ENCODE data around the gene KLK7. TPM values are rescaled to one million over a fixed set of nuclear protein-coding genes. Genes with fewer than 3 reads are reported as not detected.

The KLK7 gene
- polyA plus RNA-seq, 1 experiment = not detected

GRCh38 chr19:51002089-51002532 lies 18.4 kb upstream of the KLK7 start:
- TF ChIP-seq CTCF (IDR thresholded peaks at IDR 0.05; ENCODE audit: low read depth, low read length) = no peak
- ChIA-PET CTCF (interaction anchor here (0.7 kb wide), 2 partner anchors 9 to 18 kb away, joined by 3 read pairs; no protein-coding TSS in a partner anchor), POLR2A (no interaction called here)
- Histone ChIP-seq H3K27me3 (ENCODE audit: control insufficient read depth, insufficient read depth, low read length) (no peaks in the 10 kb centered on the region), H3K9me3 (ENCODE audit: control insufficient read depth, insufficient read depth, low read length) (peaks cover 27% of the 10 kb centered on the region), H3K27ac (ENCODE audit: low read depth, low read length) (no peak overlapping the region), H3K4me3 (ENCODE audit: low read depth, low read length) (no peak overlapping the region)
- no peak for DNase-seq (ENCODE audit: low read depth, low spot score)

- POLR2A ChIA-PET = no interaction called here
- CTCF ChIA-PET = no interaction called here
- no peak for TF ChIP-seq CTCF (IDR thresholded peaks at IDR 0.05; ENCODE audit: low read depth, low read length)
- Histone ChIP-seq H3K27ac (ENCODE audit: low read depth, low read length) (no peak within 1 kb of the TSS), H3K9me3 (ENCODE audit: control insufficient read depth, insufficient read depth, low read length) (peaks cover 27% of the 10 kb centered on the region), H3K4me3 (ENCODE audit: low read depth, low read length) (no peak within 1 kb of the TSS), H3K27me3 (ENCODE audit: control insufficient read depth, insufficient read depth, low read length) (no peaks in the 10 kb centered on the region)
- DNase-seq (ENCODE audit: low read depth, low spot score) = no peak
Observed at GRCh38 chr19:51001515-51001914, 17.8 kb upstream of the KLK7 start, which contains the start of gene KLK8. Gene KLK8 (minus strand): TSS chr19:51001604. CDS start chr19:51001167, 437 bp downstream.

- POLR2A ChIA-PET = no interaction called here
- Histone ChIP-seq H3K4me3 (ENCODE audit: low read depth, low read length) (no peak overlapping the region), H3K27me3 (ENCODE audit: control insufficient read depth, insufficient read depth, low read length) (no peaks in the 10 kb centered on the region), H3K9me3 (ENCODE audit: control insufficient read depth, insufficient read depth, low read length) (peaks cover 31% of the 10 kb centered on the region), H3K27ac (ENCODE audit: low read depth, low read length) (no peak overlapping the region)
- CTCF ChIA-PET = no interaction called here
- no peak for TF ChIP-seq CTCF (IDR thresholded peaks at IDR 0.05; ENCODE audit: low read depth, low read length)
- no peak for DNase-seq (ENCODE audit: low read depth, low spot score)
Observed at GRCh38 chr19:51000981-51001380, 17.3 kb upstream of the KLK7 start.

GRCh38 chr19:51000426-51000825 lies 16.7 kb upstream of the KLK7 start:
- Histone ChIP-seq H3K27ac (ENCODE audit: low read depth, low read length) (no peak overlapping the region), H3K4me3 (ENCODE audit: low read depth, low read length) (no peak overlapping the region), H3K27me3 (ENCODE audit: control insufficient read depth, insufficient read depth, low read length) (no peaks in the 10 kb centered on the region), H3K9me3 (ENCODE audit: control insufficient read depth, insufficient read depth, low read length) (peaks cover 32% of the 10 kb centered on the region)
- ChIA-PET POLR2A (no interaction called here), CTCF (no interaction called here)
- no peak for DNase-seq (ENCODE audit: low read depth, low spot score)
- TF ChIP-seq CTCF (IDR thresholded peaks at IDR 0.05; ENCODE audit: low read depth, low read length) = no peak

GRCh38 chr19:50998686-50999085 lies 15.0 kb upstream of the KLK7 start:
- POLR2A ChIA-PET = no interaction called here
- no peaks in the 10 kb centered on the region for H3K27me3 ChIP-seq (ENCODE audit: control insufficient read depth, insufficient read depth, low read length)
- H3K9me3 ChIP-seq (ENCODE audit: control insufficient read depth, insufficient read depth, low read length) = peaks cover 32% of the 10 kb centered on the region
- H3K27ac ChIP-seq (ENCODE audit: low read depth, low read length) = no peak overlapping the region
- DNase-seq (ENCODE audit: low read depth, low spot score) = no peak
- CTCF ChIA-PET = no interaction called here
- H3K4me3 ChIP-seq (ENCODE audit: low read depth, low read length) = no peak overlapping the region
- TF ChIP-seq CTCF (IDR thresholded peaks at IDR 0.05; ENCODE audit: low read depth, low read length) = no peak

All from AG04450 (cell line).